Activated T-cell treated with anti-CD3 and anti-CD28 coated beads for 4 hours (primary cell): Measurements from ENCODE around the gene JAGN1.
"Not testable (repeated sequence)": the region's sequence is repeated elsewhere in the genome, so short reads cannot be mapped to it uniquely, and the experiment has no call there.

Experiments used
- DNase-seq: peaks from one replicate; pipeline ENCODE4 v3.0.0-alpha.2; 2020

The JAGN1 gene

GRCh38 chr3:9899289-9899791, 8.9 kb downstream of the JAGN1 start:
- DNase-seq: no peak

- DNase-seq: not testable (repeated sequence)
Measured at GRCh38 chr3:9900965-9901415, 10.6 kb downstream of the JAGN1 start.

- DNase-seq: no peak
Measured at GRCh38 chr3:9901967-9902366, 11.6 kb downstream of the JAGN1 start.

- no peak for DNase-seq
Measured at GRCh38 chr3:9902372-9903237, 12.2 kb downstream of the JAGN1 start, which contains the start of gene IL17RE. IL17RE (plus strand) TSS chr3:9902848; CDS start chr3:9902933, 85 bp downstream.

GRCh38 chr3:9903238-9903624, 12.8 kb downstream of the JAGN1 start:
- DNase-seq: no peak

GRCh38 chr3:9903904-9904303, 13.5 kb downstream of the JAGN1 start:
- no peak for DNase-seq

GRCh38 chr3:9906480-9906879, 16.1 kb downstream of the JAGN1 start:
- DNase-seq: no peak

GRCh38 chr3:9908286-9908685, 17.9 kb downstream of the JAGN1 start:
- no peak for DNase-seq

GRCh38 chr3:9909221-9910013, 19.0 kb downstream of the JAGN1 start:
- no peak for DNase-seq

- no peak for DNase-seq
Measured at GRCh38 chr3:9911863-9912262, 21.5 kb downstream of the JAGN1 start.

GRCh38 chr3:9912294-9912935, 22.0 kb downstream of the JAGN1 start:
- no peak for DNase-seq

- DNase-seq: no peak
Measured at GRCh38 chr3:9913601-9914000, 23.2 kb downstream of the JAGN1 start.

GRCh38 chr3:9914011-9914410, 23.6 kb downstream of the JAGN1 start:
- no peak for DNase-seq

GRCh38 chr3:9914559-9915253, 24.3 kb downstream of the JAGN1 start:
- DNase-seq: no peak

- no peak for DNase-seq
Measured at GRCh38 chr3:9915254-9916141, 25.1 kb downstream of the JAGN1 start.

GRCh38 chr3:9916346-9916733, 25.9 kb downstream of the JAGN1 start:
- DNase-seq: no peak

GRCh38 chr3:9916734-9917680, 26.6 kb downstream of the JAGN1 start, which contains the start of gene IL17RC:
IL17RC (plus strand) TSS chr3:9917098; CDS start chr3:9917316, 218 bp downstream.
- DNase-seq: peak; percentile 29

GRCh38 chr3:9917820-9918219, 27.4 kb downstream of the JAGN1 start:
- DNase-seq: no peak

- no peak for DNase-seq
Measured at GRCh38 chr3:9918261-9919038, 28.0 kb downstream of the JAGN1 start.
